GM21390 (cell line): ENCODE measurements around the gene ABLIM1.

Source experiments
- ATAC-seq: cut with Tn5 transposase; IDR thresholded peaks from one replicate; pipeline ENCODE4 v1.9.1; 2021; ENCODE audit not compliant: unreplicated experiment

Gene ABLIM1

GRCh38 chr10:114648368-114648767 is 9.7 kb downstream of the ABLIM1 start:
- ATAC-seq: no peak

GRCh38 chr10:114647545-114648138 is 10.4 kb downstream of the ABLIM1 start:
- no peak for ATAC-seq

- no peak for ATAC-seq
Measured at GRCh38 chr10:114646426-114646825, 11.6 kb downstream of the ABLIM1 start.

- no peak for ATAC-seq
Measured at GRCh38 chr10:114645706-114646105, 12.4 kb downstream of the ABLIM1 start.

GRCh38 chr10:114643158-114643557 is 14.9 kb downstream of the ABLIM1 start:
- no peak for ATAC-seq

- ATAC-seq: no peak
Measured at GRCh38 chr10:114642729-114643128, 15.3 kb downstream of the ABLIM1 start.

- ATAC-seq: no peak
Measured at GRCh38 chr10:114638821-114639625, 19.1 kb downstream of the ABLIM1 start.

- no peak for ATAC-seq
Measured at GRCh38 chr10:114635797-114636550, 22.1 kb downstream of the ABLIM1 start.

- ATAC-seq: no peak
Measured at GRCh38 chr10:114635101-114635500, 23.0 kb downstream of the ABLIM1 start.

- ATAC-seq: no peak
Measured at GRCh38 chr10:114634609-114634979, 23.5 kb downstream of the ABLIM1 start.

- ATAC-seq: no peak
Measured at GRCh38 chr10:114632869-114633715, 25.0 kb downstream of the ABLIM1 start.

- ATAC-seq: peak; percentile 75
Measured at GRCh38 chr10:114631666-114632417, 26.2 kb downstream of the ABLIM1 start.

- no peak for ATAC-seq
Measured at GRCh38 chr10:114631090-114631665, 26.9 kb downstream of the ABLIM1 start.

GRCh38 chr10:114629824-114630730 is 28.0 kb downstream of the ABLIM1 start:
- ATAC-seq: no peak

- no peak for ATAC-seq
Measured at GRCh38 chr10:114629083-114629823, 28.8 kb downstream of the ABLIM1 start.

GRCh38 chr10:114628106-114628505 is 30.0 kb downstream of the ABLIM1 start:
- ATAC-seq: no peak

- no peak for ATAC-seq
Measured at GRCh38 chr10:114626841-114627240, 31.2 kb downstream of the ABLIM1 start.
